ENCODE results near the gene MYF5.

MYF5 gene

DNA sequence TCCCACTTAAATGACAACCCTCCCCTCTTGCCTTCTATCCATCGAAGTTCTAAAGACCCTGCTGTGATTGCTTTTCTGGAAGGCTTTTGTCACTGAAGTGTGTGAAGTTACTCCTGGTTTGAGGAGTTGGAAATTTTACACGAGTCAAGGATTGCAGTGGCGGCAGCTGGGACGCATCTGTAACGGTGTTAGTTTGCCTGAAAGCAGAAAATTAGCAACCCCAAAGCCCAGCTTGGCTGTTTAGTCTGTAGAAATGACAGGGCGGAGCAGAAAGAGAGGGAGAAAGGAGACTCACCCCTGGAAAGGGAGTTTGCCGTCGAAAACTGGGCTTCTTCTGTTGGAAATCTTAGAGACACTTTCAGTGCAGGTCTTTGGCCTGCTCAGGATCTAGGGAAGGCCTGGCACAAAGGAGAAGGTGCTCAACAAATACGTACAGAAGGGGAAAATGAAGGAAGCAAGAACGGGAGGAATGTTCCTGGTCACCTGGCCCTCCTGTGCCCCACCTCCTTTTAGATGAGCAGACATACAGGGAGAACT lies 931 bp upstream of the MYF5 start:
- TF ChIP-seq, protein P1, sequence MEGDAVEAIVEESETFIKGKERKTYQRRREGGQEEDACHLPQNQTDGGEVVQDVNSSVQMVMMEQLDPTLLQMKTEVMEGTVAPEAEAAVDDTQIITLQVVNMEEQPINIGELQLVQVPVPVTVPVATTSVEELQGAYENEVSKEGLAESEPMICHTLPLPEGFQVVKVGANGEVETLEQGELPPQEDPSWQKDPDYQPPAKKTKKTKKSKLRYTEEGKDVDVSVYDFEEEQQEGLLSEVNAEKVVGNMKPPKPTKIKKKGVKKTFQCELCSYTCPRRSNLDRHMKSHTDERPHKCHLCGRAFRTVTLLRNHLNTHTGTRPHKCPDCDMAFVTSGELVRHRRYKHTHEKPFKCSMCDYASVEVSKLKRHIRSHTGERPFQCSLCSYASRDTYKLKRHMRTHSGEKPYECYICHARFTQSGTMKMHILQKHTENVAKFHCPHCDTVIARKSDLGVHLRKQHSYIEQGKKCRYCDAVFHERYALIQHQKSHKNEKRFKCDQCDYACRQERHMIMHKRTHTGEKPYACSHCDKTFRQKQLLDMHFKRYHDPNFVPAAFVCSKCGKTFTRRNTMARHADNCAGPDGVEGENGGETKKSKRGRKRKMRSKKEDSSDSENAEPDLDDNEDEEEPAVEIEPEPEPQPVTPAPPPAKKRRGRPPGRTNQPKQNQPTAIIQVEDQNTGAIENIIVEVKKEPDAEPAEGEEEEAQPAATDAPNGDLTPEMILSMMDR (IDR thresholded peaks at IDR 0.05; ENCODE audit: extremely low read depth, insufficient read depth, missing control alignments) = no peak
- in situ Hi-C loops (cut with MboI; ENCODE audit: low pct_unique_long_range_greater_than_20kb, low sequenced_read_pairs, unreplicated experiment) = no loop called here

DNA sequence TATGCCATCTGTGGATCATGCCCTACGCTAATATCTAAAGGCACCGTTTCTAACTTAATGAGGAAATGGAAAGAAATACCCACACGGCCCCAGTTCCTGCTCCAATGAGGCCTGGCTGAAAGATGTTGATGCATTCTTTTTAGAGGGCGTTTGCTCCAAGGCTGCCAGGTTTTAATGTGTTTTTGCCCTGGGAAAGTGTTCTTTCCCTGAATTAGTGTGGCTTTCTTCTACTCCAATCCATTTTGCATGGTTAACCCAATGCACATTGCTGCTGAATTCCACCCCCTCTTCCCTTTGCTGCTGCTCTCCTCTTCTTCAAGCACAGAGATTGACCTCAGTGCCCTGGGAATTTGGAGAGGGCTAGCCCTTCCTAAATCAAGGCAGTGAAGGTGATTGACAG lies 1.1 kb downstream of the MYF5 start:
- in situ Hi-C loops (cut with MboI; ENCODE audit: low pct_unique_long_range_greater_than_20kb, low sequenced_read_pairs, unreplicated experiment) = no loop called here
- TF ChIP-seq, protein P1 (IDR thresholded peaks at IDR 0.05; ENCODE audit: extremely low read depth, insufficient read depth, missing control alignments) = no peak
- no peak for DNase-seq (ENCODE audit: low spot score)

More for the DNA sequence above, 931 bp upstream of the MYF5 start:
- no peak for DNase-seq (ENCODE audit: low spot score)

DNA sequence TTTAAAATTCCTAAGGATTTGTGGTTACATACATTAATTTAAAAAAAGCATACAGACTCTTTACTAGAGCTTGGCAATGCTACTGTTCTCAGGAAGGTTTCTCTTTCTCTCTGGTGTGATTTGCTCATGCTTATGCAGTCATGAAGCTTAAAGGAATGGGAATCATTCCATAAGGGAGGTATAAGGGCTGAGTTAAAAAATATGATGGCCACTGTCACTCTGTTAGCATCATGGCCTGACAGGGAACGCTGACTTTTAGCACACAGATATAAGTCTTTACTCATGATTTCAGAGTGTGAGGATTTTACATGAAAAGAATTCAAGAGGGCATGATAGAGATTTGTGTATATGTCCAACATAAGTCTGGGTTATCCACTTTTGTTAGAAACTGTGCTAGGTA lies 3.8 kb downstream of the MYF5 start:
- TF ChIP-seq, protein P1 (IDR thresholded peaks at IDR 0.05; ENCODE audit: extremely low read depth, insufficient read depth, missing control alignments) = no peak
- DNase-seq (ENCODE audit: low spot score) = no peak
- in situ Hi-C loops (cut with MboI; ENCODE audit: low pct_unique_long_range_greater_than_20kb, low sequenced_read_pairs, unreplicated experiment) = no loop called here

DNA sequence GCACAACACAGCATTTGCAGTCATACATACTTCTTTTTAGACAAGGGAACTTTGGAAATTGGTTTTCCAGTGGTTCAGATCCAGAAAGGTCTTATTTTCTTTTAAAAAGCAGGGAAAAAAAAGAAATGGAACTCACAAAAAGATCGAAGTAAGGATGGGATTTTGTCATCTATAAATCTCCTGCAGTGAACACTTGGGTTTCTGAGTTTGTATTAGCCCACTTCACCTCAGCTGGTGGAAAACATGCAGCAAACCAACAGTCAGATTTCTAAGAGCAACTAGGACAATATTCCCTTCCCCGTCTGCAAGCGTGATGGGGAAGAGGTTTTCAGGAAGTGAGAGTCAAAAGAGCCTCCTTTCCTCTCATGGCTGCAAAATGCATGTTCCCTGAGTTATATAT lies 4.6 kb downstream of the MYF5 start:
- in situ Hi-C loops (cut with MboI; ENCODE audit: low pct_unique_long_range_greater_than_20kb, low sequenced_read_pairs, unreplicated experiment) = no loop called here
- TF ChIP-seq, protein P1 (IDR thresholded peaks at IDR 0.05; ENCODE audit: extremely low read depth, insufficient read depth, missing control alignments) = no peak
- no peak for DNase-seq (ENCODE audit: low spot score)

DNA sequence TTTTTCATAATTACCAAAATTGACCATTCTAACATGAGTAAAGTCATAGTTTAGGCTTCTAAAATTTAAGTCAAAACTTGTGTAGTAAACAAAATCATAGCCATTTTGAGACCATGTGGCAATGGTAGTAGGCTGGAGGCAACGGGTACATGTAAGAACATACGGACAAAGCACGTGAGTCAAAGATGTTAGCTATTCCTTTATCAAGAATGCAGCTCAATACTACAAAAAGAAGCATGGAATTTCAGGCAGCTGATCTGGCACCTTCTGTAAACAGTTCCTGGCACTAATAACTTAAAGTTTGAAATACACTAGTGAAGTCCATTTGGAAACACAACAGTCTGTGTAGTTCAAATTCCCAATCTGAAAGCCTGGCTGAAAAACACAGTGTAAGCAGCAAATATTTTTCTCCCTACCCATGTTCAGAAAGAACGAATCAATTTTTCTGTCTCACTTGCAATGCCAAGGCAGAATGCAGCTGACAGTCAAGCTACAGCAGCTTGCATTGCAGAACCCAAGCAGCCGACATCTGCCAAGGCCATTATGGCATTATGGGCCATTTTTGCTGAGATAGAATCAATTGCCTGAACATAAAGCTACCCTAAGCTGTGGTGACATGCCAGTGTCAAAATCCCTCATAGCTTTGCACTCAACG lies 29.3 kb downstream of the MYF5 start:
- in situ Hi-C loops (cut with MboI; ENCODE audit: low pct_unique_long_range_greater_than_20kb, low sequenced_read_pairs, unreplicated experiment) = no loop called here
- no peak for DNase-seq (ENCODE audit: low spot score)
- TF ChIP-seq, protein P1 (IDR thresholded peaks at IDR 0.05; ENCODE audit: extremely low read depth, insufficient read depth, missing control alignments) = no peak

DNA sequence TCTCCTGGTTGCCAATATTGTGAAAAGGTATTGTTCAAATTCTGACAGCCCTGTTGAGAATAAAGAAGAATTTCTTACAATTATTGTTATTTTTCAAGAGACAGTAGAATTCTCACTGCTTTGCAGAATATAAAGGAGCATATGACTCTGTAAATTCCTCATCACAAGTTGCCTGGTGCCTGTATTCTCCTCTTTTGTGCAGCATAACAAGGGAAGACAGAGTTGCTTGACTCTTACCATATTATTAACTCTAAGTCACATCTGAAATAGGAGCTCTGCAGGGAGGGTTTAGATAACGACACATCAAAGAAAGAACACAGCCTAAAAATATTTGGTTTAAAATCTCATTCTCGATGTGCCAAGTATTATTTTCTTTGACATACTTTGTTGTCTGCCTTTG lies 31.1 kb downstream of the MYF5 start:
- TF ChIP-seq, protein P1 (IDR thresholded peaks at IDR 0.05; ENCODE audit: extremely low read depth, insufficient read depth, missing control alignments) = no peak
- DNase-seq (ENCODE audit: low spot score) = no peak
- in situ Hi-C loops (cut with MboI; ENCODE audit: low pct_unique_long_range_greater_than_20kb, low sequenced_read_pairs, unreplicated experiment) = no loop called here
